Neural progenitor cell (in vitro differentiated cells): ENCODE data around the gene MTARC1.

Source experiments
- EZH2 ChIP-seq: fragments of 200-600 bp; sonication (generic); IDR thresholded peaks from 2 replicates; pipeline ENCODE4 v1.6.1; 2017; ENCODE audit warnings: antibody characterized with exemption, mild to moderate bottlenecking, moderate library complexity
- EZH2phosphoT487 ChIP-seq: fragments of 200-600 bp; sonication (generic); IDR thresholded peaks from 2 replicates; pipeline ENCODE4 v1.6.1; 2017; ENCODE audit warnings: antibody characterized with exemption
- TF ChIP-seq, protein P1 (sequence below): fragments of 200-600 bp; sonication (generic); IDR thresholded peaks from 2 replicates; pipeline ENCODE4 v1.5.1; 2017; ENCODE audit warnings: antibody characterized with exemption, mild to moderate bottlenecking

DNA sequence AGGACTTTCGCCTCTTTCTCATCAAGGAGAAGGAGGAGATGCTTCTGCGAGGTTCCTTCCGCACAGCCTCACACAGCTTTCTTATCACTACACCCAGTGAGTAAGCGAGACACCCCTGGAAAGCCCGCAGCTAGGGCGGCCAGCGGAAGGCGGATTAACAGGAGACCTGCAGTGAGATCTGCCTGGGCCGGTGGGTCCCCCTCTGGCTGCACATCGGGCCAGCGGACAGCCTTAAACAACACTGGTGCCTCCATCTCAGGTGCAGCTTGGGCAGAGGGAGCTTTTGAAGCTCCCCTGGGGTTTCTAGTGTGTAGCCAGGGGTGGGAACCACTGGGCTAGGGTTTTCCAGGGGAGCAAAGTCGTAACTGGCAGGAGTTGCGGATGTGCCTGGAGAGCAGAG is 17.5 kb upstream of the MTARC1 start:
- TF ChIP-seq, protein P1, sequence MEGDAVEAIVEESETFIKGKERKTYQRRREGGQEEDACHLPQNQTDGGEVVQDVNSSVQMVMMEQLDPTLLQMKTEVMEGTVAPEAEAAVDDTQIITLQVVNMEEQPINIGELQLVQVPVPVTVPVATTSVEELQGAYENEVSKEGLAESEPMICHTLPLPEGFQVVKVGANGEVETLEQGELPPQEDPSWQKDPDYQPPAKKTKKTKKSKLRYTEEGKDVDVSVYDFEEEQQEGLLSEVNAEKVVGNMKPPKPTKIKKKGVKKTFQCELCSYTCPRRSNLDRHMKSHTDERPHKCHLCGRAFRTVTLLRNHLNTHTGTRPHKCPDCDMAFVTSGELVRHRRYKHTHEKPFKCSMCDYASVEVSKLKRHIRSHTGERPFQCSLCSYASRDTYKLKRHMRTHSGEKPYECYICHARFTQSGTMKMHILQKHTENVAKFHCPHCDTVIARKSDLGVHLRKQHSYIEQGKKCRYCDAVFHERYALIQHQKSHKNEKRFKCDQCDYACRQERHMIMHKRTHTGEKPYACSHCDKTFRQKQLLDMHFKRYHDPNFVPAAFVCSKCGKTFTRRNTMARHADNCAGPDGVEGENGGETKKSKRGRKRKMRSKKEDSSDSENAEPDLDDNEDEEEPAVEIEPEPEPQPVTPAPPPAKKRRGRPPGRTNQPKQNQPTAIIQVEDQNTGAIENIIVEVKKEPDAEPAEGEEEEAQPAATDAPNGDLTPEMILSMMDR, result no peak
- TF ChIP-seq EZH2 (no peak), EZH2phosphoT487 (no peak)
